HG02678 (cell line): ENCODE measurements around the gene P2RX5.
"Not testable (repeated sequence)": the region's sequence is repeated elsewhere in the genome, so short reads cannot be mapped to it uniquely, and the experiment has no call there.

ENCODE experiments used
- ATAC-seq: cut with Tn5 transposase; IDR thresholded peaks from one replicate; pipeline ENCODE4 v1.9.1; 2021; ENCODE audit warnings: mild to moderate bottlenecking, moderate library complexity; ENCODE audit not compliant: unreplicated experiment

Gene P2RX5

DNA sequence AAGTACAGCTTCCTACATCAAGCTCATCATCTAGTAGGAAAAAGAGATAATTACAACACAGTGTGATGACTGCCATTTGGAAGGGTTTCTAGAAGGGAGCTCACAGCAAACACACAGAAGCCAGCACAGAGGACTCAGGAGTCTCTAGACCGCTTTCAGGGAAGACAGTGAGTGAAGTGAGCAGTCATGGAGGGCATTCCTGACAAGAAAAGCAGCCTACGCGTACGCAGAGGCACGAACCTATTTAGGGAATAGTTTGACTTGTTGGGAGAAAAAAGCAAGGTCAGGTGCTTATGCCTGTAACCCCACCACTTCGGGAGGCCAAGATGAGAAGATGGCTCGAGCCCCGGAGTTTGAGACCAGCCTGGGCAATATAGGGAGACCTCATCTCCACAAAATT lies 19.3 kb upstream of the P2RX5 start:
- no peak for ATAC-seq

DNA sequence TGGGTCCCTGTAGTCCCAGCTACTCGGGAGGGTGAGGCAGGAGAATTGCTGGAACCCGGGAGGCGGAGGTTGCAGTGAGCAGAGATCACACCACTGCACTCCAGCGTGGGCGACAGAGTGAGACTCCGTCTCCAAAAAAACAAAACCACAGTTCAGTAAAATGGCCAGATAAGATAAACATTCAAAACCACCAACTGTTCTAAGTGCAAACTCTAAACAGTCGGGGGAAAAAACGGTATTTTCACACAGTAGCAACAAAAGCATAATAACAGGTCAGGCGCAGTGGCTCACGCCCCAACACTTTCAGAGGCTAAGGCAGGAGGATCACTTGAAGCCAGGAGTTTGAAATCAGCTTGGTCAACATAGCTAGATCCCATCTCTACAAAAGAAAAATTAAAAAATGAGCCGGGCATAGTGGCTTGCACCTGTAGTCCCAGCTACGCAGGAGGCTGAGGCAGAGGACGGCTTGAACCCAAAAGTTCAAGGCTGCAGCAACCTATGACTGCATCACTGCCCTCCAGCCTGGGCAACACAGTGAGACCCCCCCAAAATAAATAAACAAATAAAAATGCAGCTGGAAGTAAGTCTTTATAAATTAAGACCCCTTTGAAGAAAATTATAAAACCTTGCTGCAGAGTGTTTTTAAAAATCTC lies 17.0 kb upstream of the P2RX5 start:
- no peak for ATAC-seq

DNA sequence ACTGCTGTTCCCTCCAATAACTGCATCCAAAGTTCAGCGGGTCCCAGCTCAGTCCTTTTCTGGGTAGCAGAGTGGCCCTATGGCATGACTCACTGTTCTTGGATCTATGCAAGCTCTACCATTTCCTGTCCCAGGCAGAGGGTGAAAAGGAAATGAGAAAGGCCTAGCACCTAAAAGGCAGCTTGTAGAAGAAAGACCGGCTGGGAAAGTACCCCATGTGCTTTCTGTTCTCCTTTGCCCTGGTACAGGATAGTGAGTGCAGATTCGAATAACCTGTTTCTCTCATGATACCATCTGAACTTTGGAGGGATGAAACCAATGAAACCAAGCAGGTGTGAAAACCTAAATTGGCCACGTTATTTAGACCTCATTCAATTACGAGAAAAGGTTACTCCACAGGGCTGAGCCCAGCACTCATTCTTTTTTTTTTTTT lies 15.0 kb upstream of the P2RX5 start:
- ATAC-seq = peak; percentile 91

DNA sequence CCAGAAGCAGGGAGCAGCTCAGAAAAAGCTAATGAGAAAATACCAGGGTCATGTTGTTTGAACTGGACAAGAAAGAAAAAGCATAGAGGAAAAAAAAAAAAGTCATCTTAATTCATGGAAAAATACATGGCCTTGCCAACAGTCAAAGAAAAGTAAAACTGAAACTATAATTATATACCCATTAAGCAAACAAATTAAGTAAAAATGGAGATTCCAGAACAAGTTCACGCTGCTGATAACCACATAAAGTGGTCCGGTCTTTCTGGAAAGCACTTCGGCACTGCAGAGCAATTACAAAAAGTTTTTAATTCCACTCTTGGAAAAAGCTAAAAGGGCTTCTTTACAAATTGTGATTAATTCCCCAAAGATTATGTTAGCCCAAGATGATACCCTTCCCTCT lies 12.4 kb upstream of the P2RX5 start:
- ATAC-seq = no peak

DNA sequence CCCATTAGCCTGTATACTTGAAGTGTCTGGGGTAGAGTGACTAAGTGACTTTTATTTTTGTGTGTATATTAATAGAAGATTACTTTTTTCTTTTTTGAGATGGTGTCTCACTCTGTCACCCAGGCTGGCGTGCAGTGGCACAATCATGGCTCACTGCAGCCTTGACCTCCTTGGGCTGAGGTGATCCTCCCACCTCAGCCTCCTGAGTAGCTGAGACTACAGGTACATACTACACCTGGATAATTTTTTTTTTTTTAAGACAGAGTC lies 9.7 kb upstream of the P2RX5 start:
- ATAC-seq = not testable (repeated sequence)

DNA sequence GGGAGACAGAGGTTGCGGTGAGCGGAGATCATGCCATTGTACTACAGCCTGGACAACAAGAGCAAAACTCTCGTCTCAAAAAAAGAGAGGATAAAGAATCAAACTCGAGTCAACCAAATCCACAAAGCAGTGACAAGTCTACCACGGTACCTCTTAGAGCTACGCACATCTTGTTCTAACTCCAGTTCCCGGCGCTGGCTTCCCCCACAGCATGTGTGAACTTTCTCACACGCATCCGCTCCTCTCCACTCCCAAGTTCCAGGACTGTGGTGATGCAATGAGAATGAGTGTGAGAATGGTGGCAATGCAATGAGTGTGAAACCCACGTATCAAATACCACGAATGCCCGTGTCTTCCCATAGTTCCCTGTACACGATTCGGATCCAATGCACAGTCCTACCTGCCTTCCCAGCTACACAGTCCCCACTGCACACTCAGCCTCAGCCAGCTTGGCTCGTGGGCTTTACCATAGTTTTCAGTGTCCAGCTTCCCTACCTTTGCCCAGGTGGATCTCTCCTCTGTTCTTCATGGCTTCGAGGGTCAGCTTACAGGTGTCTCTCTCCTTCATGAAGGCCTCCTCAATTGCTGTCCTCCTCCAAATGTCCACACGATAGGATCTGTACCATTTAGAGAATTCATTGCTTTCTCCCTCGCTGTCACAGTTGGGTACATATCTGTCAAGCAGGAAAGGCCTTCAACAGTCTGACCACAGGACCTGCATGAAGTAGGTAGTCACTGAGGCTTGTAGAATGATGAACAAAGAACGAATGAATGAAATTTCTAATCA lies 9.2 kb upstream of the P2RX5 start:
- no peak for ATAC-seq

GRCh38 chr17:3702041-3702539 lies 6.1 kb upstream of the P2RX5 start:
- not testable (repeated sequence) for ATAC-seq

DNA sequence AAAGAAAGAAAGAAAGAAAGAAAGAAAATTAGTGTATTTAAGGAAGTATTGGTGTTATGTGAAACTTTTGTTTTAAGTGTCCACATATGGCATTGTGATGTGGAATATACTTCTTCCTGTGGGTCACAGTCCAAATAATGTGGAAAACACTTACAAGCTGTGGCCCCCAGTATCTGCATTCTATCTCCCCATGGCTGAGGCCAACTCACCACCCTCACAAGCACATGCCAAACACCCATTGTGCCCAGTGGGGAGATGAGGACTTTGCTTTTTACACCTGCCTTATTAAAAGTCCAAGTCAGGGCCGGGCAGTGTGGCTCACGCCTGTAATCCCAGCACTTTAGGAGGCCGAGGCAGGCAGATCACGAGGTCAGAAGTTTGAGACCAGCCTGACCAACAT lies 4.0 kb upstream of the P2RX5 start:
- no peak for ATAC-seq

DNA sequence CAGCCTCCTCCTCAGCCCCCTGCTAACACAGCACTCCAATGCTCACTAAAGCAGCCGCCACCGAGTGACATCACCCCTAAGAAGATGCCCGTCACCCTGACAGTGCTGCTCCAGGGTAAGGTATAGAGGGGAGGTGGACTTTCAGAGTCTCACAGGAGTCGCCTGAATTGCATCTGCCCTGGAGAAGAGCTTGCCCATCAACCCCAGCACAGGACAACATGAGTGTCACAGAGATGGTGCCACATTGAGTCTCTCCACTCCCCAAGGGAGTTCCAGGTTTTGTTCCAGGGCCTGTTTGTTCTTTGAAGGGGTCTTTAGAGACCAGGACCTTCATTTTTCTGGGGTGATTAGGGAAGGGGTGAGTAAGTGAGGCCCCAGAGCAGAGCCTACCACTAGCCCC lies 2.2 kb upstream of the P2RX5 start:
- no peak for ATAC-seq

DNA sequence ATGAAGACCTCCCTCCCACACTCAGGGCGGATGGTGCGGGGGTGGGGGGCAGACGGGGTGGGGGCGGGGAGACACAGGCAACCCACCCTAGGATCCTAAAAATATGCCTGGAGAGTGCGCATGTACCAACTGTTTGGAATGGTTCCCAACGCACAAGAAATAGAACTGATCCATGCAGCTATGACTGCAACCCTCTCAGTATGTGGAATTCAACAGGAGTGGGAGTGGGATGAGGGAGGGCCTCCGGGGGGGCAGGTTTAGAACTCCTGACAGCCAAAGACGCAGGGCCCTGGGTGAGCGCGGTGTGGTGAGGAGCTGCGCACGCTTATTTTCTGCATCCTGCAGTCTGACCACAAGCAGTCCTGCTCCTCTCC lies 1.1 kb upstream of the P2RX5 start:
- ATAC-seq = no peak

- ATAC-seq = no peak
Observed at GRCh38 chr17:3695129-3695722, 729 bp downstream of the P2RX5 start.

DNA sequence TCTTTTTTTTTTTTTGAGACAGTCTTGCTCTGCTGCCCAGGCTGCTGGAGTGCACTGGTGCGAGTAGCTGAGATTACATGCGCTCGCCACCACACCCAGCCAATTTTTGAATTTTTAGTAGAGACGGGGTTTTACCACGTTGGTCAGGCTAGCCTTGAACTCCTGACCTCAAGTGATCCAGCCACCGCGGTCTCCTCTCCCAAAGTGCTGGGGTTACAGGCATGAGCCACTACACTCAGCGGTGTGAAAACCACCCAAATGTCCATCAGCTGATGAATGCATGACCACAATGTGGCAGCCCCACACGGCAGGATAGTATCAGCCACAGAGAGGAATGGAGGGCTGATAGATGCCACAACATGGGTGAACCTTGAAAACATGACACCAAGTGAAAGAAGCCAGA lies 2.1 kb downstream of the P2RX5 start:
- ATAC-seq = peak; percentile 45

- no peak for ATAC-seq
Observed at GRCh38 chr17:3693141-3693540, 2.8 kb downstream of the P2RX5 start.

- ATAC-seq = no peak
Observed at GRCh38 chr17:3692346-3692745, 3.6 kb downstream of the P2RX5 start.

- ATAC-seq = no peak
Observed at GRCh38 chr17:3691617-3692067, 4.3 kb downstream of the P2RX5 start.

DNA sequence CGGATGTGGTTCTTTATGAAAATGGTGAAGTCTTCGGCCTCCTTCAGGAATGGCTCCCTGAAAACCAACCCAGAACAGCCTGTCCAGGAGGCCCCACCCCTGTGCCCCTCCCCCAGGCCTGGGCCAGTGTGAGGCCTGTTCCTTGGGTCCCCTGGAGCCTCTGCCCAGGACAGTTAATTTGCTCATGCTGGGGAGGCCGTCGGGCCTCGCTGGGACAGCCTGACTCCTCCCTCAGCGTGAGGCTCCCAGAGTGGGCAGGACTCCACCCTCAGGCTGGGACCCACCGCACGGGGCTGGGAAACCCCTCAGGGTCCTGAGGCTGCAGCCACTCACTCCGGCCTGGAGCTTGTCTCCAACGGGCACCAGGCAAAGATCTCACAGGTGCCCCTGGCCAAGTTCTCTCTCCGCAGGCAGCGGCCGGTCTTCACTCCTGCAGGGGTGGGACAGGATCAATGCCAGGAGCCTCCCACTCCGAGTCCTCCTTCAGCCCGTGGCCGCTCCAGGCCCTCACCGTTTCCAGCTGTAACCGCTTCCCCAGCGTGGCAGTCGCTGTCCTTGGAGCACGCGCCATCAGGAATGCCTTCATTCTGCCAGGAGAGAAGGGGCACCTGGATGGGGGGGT lies 5.8 kb downstream of the P2RX5 start:
- no peak for ATAC-seq

GRCh38 chr17:3689262-3690093 lies 6.5 kb downstream of the P2RX5 start:
- no peak for ATAC-seq

- ATAC-seq = no peak
Observed at GRCh38 chr17:3688852-3689261, 7.1 kb downstream of the P2RX5 start.

GRCh38 chr17:3688027-3688553 lies 7.9 kb downstream of the P2RX5 start:
- no peak for ATAC-seq

DNA sequence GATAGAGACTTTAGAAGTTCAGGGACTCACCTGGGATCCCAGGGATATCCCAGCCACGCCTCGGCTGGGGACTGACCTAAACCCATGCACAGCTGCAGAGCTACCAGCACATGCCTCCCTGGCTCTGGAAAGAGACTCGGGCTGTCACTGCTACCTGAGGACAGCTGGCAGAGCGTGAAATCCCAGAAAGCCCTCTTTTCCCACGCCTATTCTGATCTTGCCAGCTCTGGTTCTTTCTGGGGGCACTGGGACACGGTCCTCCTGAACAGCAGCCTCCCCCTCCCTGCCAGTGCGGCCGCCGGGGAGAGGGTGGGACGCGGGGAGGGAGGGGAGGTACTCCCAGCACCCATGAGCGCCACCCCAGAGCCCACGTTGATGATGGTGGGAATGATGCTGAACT lies 10.8 kb downstream of the P2RX5 start:
- no peak for ATAC-seq
